GM18502 (cell line): Measurements from ENCODE around the gene POLR1C.
"Not testable (repeated sequence)": the region's sequence is repeated elsewhere in the genome, so short reads cannot be mapped to it uniquely, and the experiment has no call there.

Experiments
- ATAC-seq: cut with Tn5 transposase; IDR thresholded peaks from one replicate; pipeline ENCODE4 v1.9.1; 2021; ENCODE audit warnings: mild to moderate bottlenecking; ENCODE audit not compliant: unreplicated experiment, poor library complexity

POLR1C gene

GRCh38 chr6:43516697-43517504 is at the start of gene POLR1C, which contains the start of gene YIPF3:
Gene POLR1C (plus strand): TSS chr6:43517089. CDS start chr6:43517110, 21 bp downstream.
Gene YIPF3 (minus strand): TSS chr6:43516926. CDS start chr6:43516807, 119 bp downstream.
- peak; percentile 87 for ATAC-seq

- not testable (repeated sequence) for ATAC-seq
These were observed 49.6 kb upstream of the POLR1C start for GRCh38 chr6:43467265-43467664.

GRCh38 chr6:43467752-43468151 is 49.1 kb upstream of the POLR1C start:
- ATAC-seq, result no peak

GRCh38 chr6:43468240-43468639 is 48.6 kb upstream of the POLR1C start:
- no peak for ATAC-seq

GRCh38 chr6:43468748-43469681 is 47.9 kb upstream of the POLR1C start:
- no peak for ATAC-seq

GRCh38 chr6:43469947-43470346 is 46.9 kb upstream of the POLR1C start:
- no peak for ATAC-seq

GRCh38 chr6:43471399-43471798 is 45.5 kb upstream of the POLR1C start:
- no peak for ATAC-seq

GRCh38 chr6:43472515-43472914 is 44.4 kb upstream of the POLR1C start:
- no peak for ATAC-seq

- no peak for ATAC-seq
These were observed 41.4 kb upstream of the POLR1C start for GRCh38 chr6:43475516-43475915.

- ATAC-seq, result no peak
These were observed 40.1 kb upstream of the POLR1C start for GRCh38 chr6:43476746-43477145.

- peak; percentile 98 for ATAC-seq
These were observed 39.5 kb upstream of the POLR1C start, which contains the start of gene TJAP1 for GRCh38 chr6:43477235-43478007. Gene TJAP1 (plus strand): TSS chr6:43477570. CDS start chr6:43499002, 21,432 bp downstream.

GRCh38 chr6:43478008-43478372 is 38.9 kb upstream of the POLR1C start:
- no peak for ATAC-seq

- no peak for ATAC-seq
These were observed 35.8 kb upstream of the POLR1C start for GRCh38 chr6:43481075-43481474.

- no peak for ATAC-seq
These were observed 35.2 kb upstream of the POLR1C start for GRCh38 chr6:43481591-43482236.

GRCh38 chr6:43488667-43489276 is 28.1 kb upstream of the POLR1C start:
- ATAC-seq, result no peak

GRCh38 chr6:43489277-43490072 is 27.4 kb upstream of the POLR1C start:
- ATAC-seq, result no peak

- no peak for ATAC-seq
These were observed 26.4 kb upstream of the POLR1C start for GRCh38 chr6:43490523-43490939.
